ENCODE results near the gene RPS6KB2.
"Not testable (repeated sequence)": the region's sequence is repeated elsewhere in the genome, so short reads cannot be mapped to it uniquely, and the experiment has no call there.

RPS6KB2 gene

DNA sequence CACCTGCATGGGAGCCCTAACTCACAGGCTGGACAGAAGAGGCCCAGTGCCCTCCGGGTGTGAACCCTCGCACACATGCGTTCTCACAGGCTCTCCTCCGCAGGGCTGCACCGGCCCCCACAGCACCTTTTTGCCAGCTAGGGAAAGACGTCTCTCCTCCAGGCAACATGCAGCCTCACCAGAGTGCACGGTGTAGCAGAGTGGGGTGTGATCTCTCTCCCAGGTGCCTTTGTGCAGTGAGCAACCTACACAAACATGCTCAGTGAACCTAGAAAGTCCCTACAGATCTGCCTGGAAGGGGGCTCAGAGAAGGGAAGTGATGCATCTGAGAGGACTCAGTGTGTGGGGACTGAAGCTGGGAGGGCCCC lies 16.5 kb upstream of the RPS6KB2 start:
- no peak for FAIRE-seq

DNA sequence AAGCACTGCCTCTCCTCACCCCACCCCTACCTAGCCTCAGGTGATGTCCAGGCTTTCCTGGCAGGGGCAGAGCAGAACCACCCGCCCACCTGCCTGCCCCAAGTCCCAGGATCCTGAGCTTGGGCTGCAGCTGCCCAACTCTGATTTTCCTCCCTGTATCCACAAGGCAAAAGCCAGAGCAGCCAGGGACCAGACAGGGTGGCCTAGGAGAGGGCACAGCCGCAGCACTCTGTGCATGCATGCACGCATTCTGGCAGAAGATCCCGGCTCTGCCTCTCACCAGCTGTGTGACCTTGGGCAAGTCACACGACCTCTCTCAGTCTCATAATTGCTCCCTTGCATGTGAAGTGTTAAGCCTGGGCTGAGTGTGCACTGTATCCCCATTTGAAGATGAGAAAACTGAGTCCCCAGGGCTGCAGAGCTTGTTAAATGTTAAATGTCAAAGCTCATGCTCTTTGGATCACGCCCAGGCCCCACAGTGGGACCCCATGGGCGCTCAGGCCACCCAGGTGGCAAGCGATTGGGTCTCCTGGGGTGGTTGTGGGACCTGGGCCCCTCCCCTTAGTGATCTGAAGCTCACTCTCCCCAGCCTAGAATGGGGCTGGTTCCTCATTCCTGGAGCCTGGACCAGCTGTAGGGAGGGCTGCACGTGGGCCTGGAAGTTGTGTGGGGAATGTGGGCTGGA lies 15.7 kb upstream of the RPS6KB2 start:
- FAIRE-seq = no peak

DNA sequence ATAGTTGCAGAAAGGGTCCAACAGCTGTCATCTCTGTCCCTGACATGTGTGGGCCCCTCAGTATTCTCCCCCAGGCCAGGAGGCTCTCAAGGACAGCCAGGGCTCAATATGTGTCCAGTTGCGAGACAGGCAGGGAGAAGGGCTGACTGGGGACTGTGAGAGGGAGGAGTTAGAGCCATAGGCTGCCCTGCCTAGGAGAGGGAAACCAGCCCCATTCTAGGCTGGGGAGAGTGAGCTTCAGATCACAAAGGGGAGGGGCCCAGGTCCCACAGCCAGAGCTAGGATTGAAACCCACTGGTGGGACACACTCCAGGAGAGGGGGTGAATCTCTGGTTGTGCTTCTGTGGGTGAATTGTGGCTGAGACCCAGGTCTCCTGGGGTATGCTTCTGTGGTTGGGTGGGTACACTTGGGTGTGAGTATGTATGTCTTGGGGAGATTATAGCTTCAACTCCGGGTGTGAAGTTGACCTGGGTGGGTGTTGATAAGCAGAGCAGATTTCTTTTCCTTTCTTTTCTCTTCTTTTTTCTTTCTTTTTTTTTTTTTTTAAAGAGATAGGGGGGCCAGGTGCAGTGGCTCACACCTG lies 14.9 kb upstream of the RPS6KB2 start:
- no peak for FAIRE-seq

DNA sequence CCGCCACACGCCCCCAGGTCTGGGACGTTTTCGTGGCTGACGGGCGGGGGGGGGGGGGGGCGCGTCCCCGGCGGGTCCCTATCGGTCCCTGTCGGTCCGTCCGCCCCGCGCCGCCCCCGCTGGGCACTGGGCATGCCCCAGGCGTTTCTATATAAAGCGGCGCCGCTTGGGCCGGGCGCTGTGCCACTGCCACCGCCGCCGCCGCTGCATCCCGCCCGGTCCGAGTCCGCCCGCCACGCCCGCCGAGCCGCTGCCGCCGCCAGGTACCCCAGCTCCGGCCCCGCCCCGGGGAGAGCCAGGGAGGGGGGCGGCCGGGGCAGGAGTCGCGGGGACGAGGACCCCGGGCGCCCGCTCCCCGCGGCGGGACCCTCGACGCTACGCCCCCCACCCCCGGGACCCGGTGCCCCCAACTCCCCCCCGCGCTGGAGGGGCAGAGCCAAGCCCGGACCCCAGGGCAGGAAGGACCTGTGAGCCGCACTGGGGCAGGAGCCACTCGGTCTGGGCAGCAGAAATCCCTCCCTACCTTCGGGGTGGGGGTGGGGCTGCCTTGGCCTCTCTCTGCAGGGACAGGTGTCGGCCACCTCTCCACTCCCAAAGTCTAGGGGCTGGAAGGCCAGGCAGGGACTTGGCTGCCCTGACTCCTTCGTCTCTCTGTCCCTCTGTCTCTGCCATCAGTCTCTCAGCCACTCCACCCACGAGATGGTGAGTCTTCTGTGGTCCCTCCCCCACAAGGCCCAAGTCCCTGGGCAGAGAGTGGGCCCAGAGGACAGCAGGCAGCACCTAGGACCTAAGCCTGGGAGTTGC lies 12.6 kb upstream of the RPS6KB2 start, which contains the start of gene CARNS1:
Gene CARNS1 (plus strand): TSS at position 178 of the 804 bp plus-strand sequence. CDS start 522 bp downstream, at position 700.
- FAIRE-seq = no peak

DNA sequence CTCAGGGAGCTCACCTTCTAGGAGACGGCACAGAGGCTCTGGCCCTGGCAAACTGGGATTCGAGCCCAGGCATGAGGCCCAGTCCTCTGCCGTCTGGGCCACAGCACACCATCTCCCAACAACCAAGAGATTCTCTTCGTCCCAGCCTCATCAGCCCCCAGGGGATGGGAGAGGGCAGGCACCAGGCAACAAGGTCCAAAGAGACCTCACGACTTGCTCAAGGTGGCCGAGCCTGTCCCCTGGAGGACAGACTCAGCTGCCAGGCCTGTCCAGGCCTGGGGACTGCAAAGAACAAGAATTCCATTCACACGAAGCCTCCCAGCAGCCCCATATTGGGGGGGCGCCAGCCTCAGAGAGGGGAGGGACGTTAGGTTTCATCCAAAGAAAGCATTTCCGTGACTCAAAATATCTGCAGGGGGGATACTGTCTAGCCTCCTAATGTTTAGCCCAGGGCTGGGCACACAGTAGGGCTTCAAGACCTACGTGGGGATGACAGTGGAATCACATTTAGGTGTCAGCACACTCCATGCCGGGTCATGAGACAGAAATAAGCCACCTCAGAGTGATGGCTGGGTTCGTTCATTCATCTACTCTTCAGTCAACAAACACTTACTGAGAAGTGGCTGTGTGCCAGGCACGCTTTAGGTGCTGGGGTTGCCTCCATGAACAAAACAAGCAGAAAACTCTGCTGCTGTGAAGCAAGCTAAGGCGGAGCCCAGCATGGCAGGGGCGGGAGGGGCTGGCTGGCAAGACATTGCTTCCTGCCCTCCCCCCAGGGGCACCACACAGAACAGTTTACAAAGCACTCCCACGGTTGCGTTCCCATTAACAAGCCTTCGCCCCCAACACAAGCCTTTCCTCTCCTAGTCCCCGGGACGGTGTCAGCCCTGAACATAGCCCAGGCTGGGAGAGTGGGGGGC lies 11.6 kb upstream of the RPS6KB2 start:
- FAIRE-seq = no peak

DNA sequence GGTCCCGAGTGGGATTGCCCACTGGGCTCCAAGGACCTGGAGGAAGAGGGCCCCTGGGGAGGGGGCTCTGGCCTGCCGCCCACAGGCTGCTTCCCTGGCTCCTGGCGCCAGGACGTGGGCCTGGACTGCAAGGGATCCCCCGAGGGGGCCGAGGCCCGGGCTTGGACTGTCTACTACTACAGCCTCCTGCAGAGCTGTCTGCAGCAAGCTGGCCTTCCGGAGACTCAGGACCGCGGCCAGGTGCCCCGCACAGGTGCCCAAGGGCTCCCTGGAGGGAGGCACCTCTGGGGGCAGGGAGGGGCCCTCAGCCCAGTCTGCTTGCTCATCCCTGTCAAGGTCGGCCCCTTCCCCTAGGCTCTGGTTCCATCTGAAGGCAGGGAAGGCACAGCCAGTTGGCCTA lies 10.9 kb upstream of the RPS6KB2 start:
- FAIRE-seq = no peak

DNA sequence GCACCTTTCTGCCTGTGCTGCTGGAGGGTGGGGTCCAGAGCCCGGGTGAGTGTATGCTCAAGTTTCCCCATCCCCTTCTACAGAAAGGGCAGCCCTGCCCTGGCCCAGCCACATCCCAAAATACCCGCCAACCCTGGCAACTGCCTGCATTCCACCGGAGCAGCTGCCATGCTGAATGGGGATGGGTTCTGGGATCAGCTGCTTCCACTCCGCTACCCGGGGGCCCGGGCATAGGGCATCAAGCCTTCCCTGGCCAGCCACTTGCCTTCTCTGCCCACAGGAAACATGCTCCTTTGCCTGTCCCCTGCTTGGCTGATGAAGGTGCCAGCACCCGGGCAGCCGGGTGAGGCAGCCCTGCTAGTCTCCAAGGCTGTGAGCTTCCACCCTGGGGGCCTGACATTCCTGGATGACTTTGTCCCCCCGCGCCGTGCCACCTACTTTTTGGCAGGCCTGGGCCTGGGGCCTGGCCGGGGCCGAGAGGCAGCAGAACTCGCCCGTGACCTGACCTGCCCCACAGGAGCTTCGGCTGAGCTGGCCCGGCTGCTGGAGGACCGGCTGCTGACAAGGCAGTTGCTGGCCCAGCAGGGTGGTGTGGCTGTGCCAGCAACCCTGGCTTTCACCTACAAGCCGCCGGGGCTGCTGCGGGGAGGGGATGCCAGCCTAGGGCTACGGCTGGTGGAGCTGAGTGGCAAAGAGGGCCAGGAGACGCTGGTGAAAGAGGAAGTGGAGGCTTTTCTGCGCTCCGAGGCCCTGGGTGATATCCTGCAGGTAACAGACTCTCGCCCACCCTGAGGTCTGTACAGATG lies 9.6 kb upstream of the RPS6KB2 start:
- no peak for FAIRE-seq

DNA sequence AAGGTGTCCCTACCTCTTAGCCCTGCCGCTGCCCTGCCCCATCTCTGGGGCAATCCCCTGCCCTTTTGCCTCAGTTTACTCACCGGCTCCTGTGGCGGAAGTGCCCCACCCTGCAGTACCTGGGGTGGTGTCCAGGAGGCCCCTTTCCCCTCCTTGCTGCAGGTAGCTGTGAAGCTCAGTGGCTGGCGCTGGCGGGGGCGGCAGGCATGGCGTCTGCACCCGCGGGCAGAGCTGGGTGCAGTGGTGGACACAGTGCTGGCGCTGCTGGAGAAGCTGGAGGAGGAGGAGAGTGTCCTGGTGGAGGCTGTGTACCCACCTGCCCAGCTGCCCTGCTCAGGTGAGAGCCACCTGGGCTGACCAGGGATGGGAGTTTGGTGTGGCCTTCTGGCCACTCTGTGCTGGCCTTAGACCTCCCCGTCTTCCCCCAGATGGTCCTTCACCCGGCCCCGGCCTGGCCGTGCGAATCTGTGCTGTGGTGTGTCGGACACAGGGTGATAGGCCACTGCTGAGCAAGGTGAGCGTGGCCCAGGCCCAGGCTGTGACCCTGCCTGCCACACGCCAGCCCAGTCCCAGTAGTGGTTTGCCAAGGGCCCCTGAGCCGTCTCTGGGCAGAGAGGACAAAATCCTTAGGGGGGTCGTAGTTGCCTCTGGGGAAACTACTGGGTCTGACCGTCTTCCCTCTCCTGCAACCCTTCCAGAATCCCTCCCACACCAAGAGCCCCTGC lies 8.8 kb upstream of the RPS6KB2 start:
- no peak for FAIRE-seq

DNA sequence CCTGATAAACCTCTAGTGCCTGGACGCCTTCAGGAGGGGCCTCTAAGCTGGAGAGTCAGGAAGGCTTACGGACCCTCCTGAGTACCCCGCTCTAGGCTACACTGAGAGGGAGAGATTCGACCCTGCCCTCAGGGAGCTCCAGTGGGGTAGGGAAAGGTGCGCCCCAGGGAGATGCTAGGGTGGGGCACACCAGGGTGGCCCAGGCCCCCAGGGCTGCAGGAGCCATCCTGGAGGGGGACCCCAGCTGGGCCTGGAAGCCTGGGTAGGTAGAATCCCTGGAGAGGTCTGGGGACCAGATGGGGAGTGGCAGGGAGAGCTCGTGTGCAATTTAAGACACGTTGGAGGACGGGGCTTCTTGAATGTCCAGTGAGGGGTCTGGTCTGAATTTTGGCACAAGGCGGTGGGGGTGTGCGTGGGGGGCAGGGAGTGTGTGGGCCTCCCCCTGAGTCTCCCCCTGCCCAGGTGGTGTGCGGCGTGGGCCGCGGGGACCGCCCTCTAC lies 8.1 kb upstream of the RPS6KB2 start:
- no peak for FAIRE-seq

DNA sequence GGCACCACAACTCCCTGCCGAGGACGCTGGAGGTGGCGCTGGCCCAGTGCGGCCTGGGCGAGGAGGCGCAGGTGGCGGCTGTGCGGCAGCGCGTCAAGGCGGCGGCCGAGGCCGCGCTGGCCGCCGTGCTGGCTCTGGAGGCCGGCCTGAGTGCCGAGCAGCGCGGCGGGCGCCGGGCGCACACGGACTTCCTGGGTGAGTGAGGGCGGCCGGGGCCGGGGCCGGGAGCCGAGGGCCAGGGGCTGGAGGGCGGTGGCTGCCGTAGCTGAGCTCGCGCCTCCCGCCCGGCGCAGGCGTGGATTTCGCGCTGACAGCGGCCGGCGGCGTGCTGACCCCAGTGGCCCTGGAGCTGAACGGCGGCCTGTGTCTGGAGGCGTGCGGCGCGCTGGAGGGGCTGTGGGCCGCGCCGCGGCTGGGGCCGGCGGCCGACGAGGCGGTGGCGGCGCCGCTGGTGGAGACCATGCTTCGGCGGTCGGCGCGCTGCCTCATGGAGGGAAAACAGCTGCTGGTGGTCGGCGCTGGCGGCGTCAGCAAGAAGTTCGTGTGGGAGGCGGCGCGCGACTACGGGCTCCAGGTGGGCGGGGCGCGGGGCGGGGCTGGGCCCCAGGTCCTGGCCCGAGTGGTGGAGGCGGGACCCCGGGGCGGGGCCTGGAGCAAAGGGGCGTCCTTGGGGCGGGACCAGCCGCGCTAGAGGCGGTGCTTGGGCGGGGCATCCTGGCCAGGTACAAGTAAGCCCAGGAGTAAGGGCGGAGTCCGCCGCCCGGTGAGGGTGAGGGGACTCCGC lies 7.5 kb upstream of the RPS6KB2 start:
- FAIRE-seq = no peak

DNA sequence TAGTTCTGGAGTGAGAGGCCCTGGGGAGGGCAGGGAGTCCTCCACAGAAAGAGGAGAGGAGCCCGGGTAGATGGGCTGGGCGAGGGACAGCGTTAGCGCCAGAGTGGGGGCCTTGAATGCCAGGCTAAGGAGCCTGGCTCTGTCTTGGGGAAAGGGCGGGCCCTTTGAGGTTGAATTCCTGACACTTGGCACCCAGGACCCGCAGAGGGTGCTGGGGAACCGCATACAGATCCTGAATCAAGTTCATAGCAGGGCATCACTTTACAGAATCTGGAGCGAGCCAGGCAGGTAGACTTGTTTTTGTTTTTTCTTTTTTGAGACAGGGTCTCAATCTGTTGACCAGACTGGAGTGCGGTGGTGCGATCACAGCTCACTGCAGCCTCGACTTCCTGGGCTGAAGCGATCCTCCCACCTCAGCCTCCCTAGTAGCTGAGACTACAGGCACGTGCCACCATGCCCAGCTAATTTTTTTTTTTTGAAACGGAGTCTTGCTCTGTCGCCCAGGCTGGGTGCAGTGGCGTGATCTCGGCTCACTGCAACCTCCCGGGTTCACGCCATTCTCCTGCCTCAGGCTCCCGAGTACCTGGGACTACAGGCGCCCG lies 6.8 kb upstream of the RPS6KB2 start:
- no peak for FAIRE-seq

DNA sequence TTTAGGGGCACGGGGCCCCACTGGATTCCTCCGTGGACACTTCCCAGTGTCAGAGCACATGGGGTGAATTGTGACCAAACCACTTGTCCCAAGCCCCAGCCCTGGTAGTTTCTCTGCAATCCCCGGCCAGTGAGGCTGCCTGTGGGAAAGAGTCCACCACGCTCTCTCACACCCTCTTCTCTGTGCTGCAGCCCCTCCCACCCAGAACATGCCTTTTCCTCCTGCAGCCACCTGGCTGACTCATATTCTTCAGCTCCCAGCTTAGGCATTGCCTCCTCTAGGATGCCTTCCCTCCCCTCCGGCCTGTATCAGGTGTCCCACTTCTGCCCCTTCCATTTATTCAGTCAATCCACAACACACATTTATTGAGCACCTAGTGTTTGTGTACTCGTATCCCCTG lies 5.4 kb upstream of the RPS6KB2 start:
- FAIRE-seq = no peak

DNA sequence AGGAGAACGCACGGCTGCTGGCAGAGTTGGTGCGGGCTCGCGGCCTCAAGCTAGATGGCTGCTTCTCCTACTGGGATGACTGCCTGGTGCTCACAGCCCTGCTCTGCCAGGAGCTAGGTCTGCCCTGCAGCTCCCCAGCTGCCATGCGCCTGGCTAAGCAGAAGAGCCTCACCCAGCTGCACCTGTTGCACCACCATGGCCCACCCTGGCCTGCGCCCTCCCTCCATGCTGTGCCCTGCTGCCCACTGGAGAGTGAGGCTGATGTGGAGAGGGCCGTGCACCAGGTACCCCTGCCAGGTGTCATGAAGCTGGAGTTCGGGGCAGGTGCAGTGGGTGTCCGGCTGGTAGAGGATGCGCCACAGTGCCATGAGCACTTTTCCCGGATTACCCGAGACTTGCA lies 4.8 kb upstream of the RPS6KB2 start:
- no peak for FAIRE-seq

DNA sequence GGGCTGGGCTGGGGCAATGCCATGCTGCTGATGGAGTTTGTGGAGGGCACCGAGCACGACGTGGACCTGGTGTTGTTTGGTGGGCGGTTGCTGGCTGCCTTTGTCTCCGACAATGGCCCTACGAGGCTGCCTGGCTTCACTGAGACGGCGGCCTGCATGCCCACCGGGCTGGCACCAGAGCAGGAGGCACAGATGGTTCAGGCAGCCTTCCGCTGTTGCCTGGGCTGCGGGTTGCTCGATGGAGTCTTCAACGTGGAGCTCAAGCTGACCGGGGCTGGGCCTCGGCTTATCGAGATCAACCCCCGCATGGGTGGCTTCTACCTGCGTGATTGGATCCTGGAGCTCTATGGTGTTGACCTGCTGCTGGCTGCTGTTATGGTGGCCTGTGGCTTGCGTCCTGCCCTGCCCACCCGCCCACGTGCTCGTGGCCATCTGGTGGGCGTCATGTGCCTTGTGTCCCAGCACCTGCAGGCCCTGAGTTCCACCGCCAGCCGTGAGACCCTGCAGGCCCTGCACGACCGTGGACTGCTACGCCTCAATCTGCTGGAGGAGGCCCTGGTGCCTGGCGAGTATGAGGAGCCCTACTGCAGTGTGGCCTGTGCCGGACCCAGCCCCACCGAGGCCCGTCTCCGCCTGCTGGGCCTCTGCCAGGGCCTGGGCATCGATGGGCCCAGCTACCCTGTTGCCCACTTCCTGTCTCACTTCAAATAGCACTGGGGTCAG lies 4.2 kb upstream of the RPS6KB2 start:
- FAIRE-seq = no peak

DNA sequence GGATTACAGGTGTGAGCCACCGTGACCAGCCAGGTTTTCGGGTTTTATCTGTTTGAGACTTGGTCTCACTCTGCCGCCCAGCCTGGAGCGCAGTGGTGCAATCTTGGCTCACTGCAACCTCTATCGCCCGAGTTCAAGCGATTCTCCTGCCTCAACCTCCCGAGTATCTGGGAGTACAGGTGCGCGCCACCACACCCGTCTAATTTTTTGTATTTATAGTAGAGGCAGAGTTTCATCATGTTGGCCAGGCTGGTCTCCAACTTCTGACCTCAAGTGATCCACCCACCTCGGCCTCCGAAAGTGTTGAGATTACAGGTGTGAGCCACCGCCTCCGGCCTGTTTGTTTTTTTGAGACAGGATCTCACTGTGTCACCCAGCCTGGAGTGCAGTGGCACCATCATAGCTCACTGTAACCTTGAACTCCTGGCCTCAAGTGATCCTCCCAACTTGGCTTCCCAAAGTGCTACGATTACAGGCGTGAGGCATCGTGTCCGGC lies 882 bp upstream of the RPS6KB2 start:
- FAIRE-seq = not testable (repeated sequence)

DNA sequence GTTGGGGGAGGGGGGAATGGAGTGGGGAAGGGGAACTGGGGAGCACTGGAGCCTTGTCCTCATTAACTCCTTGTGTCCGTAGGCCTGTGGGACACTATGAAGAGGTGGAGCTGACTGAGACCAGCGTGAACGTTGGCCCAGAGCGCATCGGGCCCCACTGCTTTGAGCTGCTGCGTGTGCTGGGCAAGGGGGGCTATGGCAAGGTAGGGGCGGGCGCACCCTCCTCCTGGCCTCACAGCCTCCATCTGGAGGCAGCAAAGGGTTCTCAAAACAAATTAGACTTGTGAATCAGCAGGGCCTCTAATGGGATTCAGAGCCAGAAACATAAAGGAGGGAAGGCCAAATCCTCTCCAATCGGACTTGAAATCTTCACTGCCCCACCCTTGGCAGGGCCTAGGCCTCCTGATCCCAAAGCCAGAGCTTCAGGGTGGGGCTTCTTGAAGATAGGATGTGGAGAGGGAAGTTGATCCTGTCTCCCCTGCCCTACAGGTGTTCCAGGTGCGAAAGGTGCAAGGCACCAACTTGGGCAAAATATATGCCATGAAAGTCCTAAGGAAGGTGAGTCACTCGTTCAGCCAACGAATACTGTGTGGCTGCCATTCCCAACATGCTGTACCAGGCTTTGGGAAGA lies 859 bp downstream of the RPS6KB2 start:
- FAIRE-seq = no peak

DNA sequence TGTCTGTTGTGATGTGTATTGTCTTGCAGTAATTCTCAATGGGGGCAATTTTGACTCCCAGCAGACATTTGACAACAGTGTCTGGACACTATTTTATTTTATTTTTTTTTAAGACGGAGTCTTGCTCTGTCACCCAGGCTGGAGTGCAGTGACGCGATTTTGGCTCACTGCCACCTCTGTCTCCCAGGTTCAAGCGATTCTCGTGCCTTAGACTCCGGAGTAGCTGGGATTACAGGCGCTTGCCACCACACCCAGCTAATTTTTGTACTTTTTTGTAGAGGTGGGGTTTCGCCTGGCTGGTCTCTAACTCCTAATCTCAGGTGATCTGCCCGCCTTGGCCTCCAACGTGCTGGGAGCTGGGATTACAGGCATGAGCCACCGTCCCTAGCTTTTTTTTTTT lies 1.4 kb downstream of the RPS6KB2 start:
- FAIRE-seq = no peak

Data from A204.1 (cell line).